Central memory CD8-positive, alpha-beta T cell (primary cell): ENCODE data around the gene CTNNBL1.

Experiments used
- ATAC-seq: fragments of 150-1000 bp; cut with Tn5 transposase; replicated peaks from 2 replicates; pipeline ENCODE4 v1.10.0; 2022; ENCODE audit warnings: mild to moderate bottlenecking, moderate FRiP score, moderate number of reproducible peaks; ENCODE audit not compliant: poor library complexity, severe bottlenecking; ENCODE audit errors: extremely low read depth
- DNase-seq, 2 donors: peaks; one replicate each; pipeline ENCODE4 v3.0.0; 2021; ENCODE audit warnings: low spot score in 2 of 2
- H3K27ac Mint-ChIP-seq: one replicate; pipeline ENCODE4 v1.8.0; 2022; ENCODE audit warnings: low read depth, mild to moderate bottlenecking, moderate library complexity, mixed read lengths
- H3K27me3 Mint-ChIP-seq: one replicate; pipeline ENCODE4 v1.8.0; 2022; ENCODE audit warnings: mixed read lengths
- H3K36me3 Mint-ChIP-seq: one replicate; pipeline ENCODE4 v1.8.0; 2022; ENCODE audit warnings: mild to moderate bottlenecking, moderate library complexity, mixed read lengths; ENCODE audit not compliant: insufficient read depth
- H3K4me1 Mint-ChIP-seq: one replicate; pipeline ENCODE4 v1.8.0; 2022; ENCODE audit warnings: mixed read lengths
- H3K4me3 Mint-ChIP-seq: one replicate; pipeline ENCODE4 v1.8.0; 2022; ENCODE audit warnings: mild to moderate bottlenecking, moderate library complexity, mixed read lengths
- H3K9me3 Mint-ChIP-seq: one replicate; pipeline ENCODE4 v1.8.0; 2022; ENCODE audit warnings: mixed read lengths

Gene CTNNBL1

GRCh38 chr20:37882961-37883712 lies 189.3 kb downstream of the CTNNBL1 start:
- no peak overlapping the region for H3K27ac Mint-ChIP-seq
- no peaks in the 10 kb centered on the region for H3K9me3 Mint-ChIP-seq
- no peak for ATAC-seq
- no peaks in the 10 kb centered on the region for H3K4me1 Mint-ChIP-seq
- H3K27me3 Mint-ChIP-seq = peaks cover 13% of the 10 kb centered on the region
- DNase-seq = no peak
- no peak overlapping the region for H3K4me3 Mint-ChIP-seq
- no peaks in the 10 kb centered on the region for H3K36me3 Mint-ChIP-seq

DNA sequence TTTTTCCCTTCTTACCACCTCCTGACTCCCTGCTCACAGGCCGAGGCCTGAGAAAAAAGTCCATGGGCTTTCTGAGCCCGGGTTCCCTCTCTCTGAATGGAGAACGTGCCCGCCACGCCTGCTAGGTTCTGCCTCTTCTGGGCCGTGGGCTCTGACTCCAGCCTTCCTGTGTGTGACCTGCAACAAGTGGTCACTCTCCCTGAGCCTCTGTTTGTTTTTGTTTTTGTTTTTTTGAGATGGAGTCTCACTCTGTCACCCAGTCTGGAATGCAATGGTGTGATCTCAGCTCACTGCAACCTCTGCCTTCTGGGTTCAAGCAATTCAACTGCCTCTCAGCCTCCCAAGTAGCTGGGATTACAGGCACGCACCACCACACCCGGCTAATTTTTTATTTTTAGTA lies 191.2 kb downstream of the CTNNBL1 start:
- no peak for ATAC-seq
- Mint-ChIP-seq H3K27ac (no peak overlapping the region), H3K4me3 (no peak overlapping the region), H3K4me1 (no peaks in the 10 kb centered on the region), H3K9me3 (no peaks in the 10 kb centered on the region), H3K36me3 (no peaks in the 10 kb centered on the region), H3K27me3 (peaks cover 15% of the 10 kb centered on the region)
- no peak for DNase-seq

DNA sequence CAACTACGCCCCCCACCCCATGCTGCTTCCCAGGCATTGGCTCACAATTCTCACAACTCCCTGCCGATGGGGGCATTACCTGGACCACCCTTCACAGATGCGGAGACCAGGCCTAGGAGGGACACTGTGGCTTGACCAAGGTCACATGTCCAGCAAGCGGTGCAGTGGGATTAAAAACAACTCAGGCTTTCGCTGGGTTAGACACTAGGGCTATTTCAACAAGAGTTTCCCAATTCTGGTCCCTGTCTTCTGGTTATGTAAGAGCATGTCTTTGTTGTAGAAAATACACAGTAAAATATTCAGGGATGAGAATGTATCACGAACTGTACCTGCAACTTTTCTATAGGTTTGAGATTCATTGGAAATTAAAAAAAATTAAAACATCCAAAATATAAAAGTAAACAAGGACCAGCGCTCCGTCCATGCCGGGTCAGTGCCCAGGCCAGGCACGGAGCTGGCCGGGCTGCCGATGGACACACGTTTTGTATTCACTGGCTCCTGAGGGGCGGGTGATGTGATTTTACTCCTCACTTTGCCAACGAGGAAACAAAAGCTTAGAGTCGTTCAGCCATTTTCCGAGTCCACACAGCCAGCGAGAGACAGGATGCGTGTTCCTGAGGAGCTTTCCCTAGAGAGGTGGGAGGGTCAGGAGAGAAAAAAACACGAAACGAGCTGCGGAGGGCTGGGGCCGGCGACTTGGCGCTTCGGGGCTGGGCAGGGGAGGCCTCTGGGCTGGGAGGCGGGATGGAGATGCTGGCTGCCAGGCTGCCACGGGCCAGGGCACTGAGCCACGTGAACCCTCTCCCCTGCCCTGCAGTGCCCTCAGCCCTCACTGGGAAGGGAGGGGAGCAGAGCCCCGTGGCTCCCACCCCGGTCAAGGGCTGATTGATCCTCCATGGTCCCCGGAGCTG lies 192.0 kb downstream of the CTNNBL1 start:
- no peak for ATAC-seq
- no peak for DNase-seq
- no peaks in the 10 kb centered on the region for H3K4me1 Mint-ChIP-seq

DNA sequence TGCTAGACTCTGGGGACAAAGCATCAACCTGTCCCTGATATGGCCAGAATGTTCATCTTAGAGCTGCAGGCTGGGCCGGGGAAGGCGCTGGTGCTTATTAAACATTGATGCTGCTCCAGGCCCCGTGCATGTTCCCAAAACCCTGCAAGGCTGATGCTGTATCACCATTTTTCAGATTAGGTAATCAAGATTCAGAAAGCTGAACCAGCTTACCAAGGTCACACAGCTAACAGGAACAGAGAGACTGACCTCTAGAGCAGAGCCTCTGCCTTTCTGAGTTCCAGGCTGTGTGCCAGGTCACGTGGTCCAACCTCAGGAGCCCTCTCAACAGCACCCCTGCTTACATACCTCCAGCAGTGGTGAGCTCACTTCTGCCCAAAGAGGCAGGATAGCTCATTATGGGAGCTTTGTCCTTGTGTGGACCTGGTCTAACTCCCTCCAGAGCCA lies 193.0 kb downstream of the CTNNBL1 start:
- DNase-seq = no peak
- Mint-ChIP-seq H3K4me1 (no peaks in the 10 kb centered on the region), H3K4me3 (no peak overlapping the region), H3K9me3 (no peaks in the 10 kb centered on the region), H3K27ac (no peak overlapping the region), H3K36me3 (no peaks in the 10 kb centered on the region), H3K27me3 (peaks cover 15% of the 10 kb centered on the region)
- ATAC-seq = no peak

More for the DNA sequence above, 192.0 kb downstream of the CTNNBL1 start:
- peaks cover 15% of the 10 kb centered on the region for H3K27me3 Mint-ChIP-seq
- H3K9me3 Mint-ChIP-seq = no peaks in the 10 kb centered on the region
- H3K27ac Mint-ChIP-seq = no peak overlapping the region
- H3K4me3 Mint-ChIP-seq = no peak overlapping the region
- no peaks in the 10 kb centered on the region for H3K36me3 Mint-ChIP-seq

- DNase-seq (no peak), ATAC-seq (no peak)
- H3K27me3 Mint-ChIP-seq = peaks cover 15% of the 10 kb centered on the region
- H3K4me1 Mint-ChIP-seq = no peaks in the 10 kb centered on the region
- no peak overlapping the region for H3K4me3 Mint-ChIP-seq
- H3K9me3 Mint-ChIP-seq = no peaks in the 10 kb centered on the region
- no peak overlapping the region for H3K27ac Mint-ChIP-seq
- H3K36me3 Mint-ChIP-seq = no peaks in the 10 kb centered on the region
These were observed 194.8 kb downstream of the CTNNBL1 start for GRCh38 chr20:37888641-37889040.

DNA sequence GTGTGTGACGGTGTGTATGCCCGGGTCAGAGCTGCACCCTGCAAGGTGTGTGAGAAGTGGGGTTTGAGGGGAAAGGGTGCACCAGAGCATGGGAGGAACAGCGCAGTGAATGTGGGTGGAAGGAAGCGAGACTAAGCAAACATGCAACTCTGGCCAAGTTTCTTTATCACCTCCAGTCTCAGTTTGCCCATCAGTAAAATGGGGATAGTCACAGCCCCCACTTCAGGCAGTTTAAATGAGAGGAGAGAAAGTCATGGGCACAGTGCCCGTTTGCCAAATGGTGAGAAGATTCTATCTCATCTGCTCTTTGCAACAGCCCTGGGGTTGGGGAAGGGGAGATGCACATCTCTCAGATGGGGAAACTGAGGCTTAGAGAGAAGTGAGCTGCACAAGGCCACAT lies 196.3 kb downstream of the CTNNBL1 start:
- ATAC-seq = no peak
- Mint-ChIP-seq H3K27ac (no peak overlapping the region), H3K4me1 (no peaks in the 10 kb centered on the region), H3K27me3 (peaks cover 15% of the 10 kb centered on the region), H3K9me3 (no peaks in the 10 kb centered on the region), H3K4me3 (no peak overlapping the region), H3K36me3 (no peaks in the 10 kb centered on the region)
- no peak for DNase-seq

DNA sequence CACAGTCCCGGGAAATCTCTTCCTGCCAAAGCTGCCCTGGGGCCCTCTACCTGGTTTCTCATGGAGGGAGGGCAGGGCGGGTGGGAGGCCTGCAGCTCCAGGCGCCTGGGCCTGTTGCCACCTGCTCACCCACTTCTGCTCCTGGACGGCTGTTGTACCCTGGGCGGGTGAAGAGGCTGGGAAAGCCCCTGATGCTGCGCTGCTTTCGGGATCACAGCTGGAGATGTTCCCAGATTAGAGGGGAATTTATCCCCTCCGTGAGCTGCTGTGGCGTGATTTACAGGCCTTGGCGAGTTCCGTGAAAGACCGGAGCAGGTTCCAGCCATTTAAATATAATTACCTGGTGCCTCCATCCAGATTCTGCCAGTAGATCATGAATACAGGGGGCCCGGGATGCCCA lies 196.8 kb downstream of the CTNNBL1 start:
- Mint-ChIP-seq H3K4me1 (no peaks in the 10 kb centered on the region), H3K4me3 (no peak overlapping the region), H3K27me3 (peaks cover 15% of the 10 kb centered on the region), H3K27ac (no peak overlapping the region), H3K36me3 (no peaks in the 10 kb centered on the region), H3K9me3 (no peaks in the 10 kb centered on the region)
- no peak for DNase-seq
- no peak for ATAC-seq

GRCh38 chr20:37892001-37892400 lies 198.2 kb downstream of the CTNNBL1 start:
- no peaks in the 10 kb centered on the region for H3K9me3 Mint-ChIP-seq
- no peak overlapping the region for H3K27ac Mint-ChIP-seq
- ATAC-seq (no peak), DNase-seq (no peak)
- H3K36me3 Mint-ChIP-seq = no peaks in the 10 kb centered on the region
- no peak overlapping the region for H3K4me3 Mint-ChIP-seq
- peaks cover 13% of the 10 kb centered on the region for H3K27me3 Mint-ChIP-seq
- H3K4me1 Mint-ChIP-seq = no peaks in the 10 kb centered on the region

- ATAC-seq = no peak
- H3K27me3 Mint-ChIP-seq = no peaks in the 10 kb centered on the region
- no peak overlapping the region for H3K4me3 Mint-ChIP-seq
- no peak for DNase-seq
- H3K9me3 Mint-ChIP-seq = no peaks in the 10 kb centered on the region
- H3K27ac Mint-ChIP-seq = no peak overlapping the region
- H3K36me3 Mint-ChIP-seq = no peaks in the 10 kb centered on the region
- H3K4me1 Mint-ChIP-seq = no peaks in the 10 kb centered on the region
These were observed 199.9 kb downstream of the CTNNBL1 start for GRCh38 chr20:37893566-37894241.

- H3K9me3 Mint-ChIP-seq = no peaks in the 10 kb centered on the region
- H3K27me3 Mint-ChIP-seq = peaks cover 7% of the 10 kb centered on the region
- H3K4me3 Mint-ChIP-seq = no peak overlapping the region
- no peaks in the 10 kb centered on the region for H3K4me1 Mint-ChIP-seq
- ATAC-seq (no peak), DNase-seq (no peak)
- H3K27ac Mint-ChIP-seq = no peak overlapping the region
- no peaks in the 10 kb centered on the region for H3K36me3 Mint-ChIP-seq
These were observed 200.6 kb downstream of the CTNNBL1 start for GRCh38 chr20:37894454-37894853.

- no peak for ATAC-seq
- Mint-ChIP-seq H3K27ac (no peak overlapping the region), H3K27me3 (peaks cover 14% of the 10 kb centered on the region), H3K4me1 (no peaks in the 10 kb centered on the region), H3K9me3 (no peaks in the 10 kb centered on the region), H3K4me3 (no peak overlapping the region), H3K36me3 (no peaks in the 10 kb centered on the region)
- no peak for DNase-seq
These were observed 201.3 kb downstream of the CTNNBL1 start for GRCh38 chr20:37895166-37895565.

DNA sequence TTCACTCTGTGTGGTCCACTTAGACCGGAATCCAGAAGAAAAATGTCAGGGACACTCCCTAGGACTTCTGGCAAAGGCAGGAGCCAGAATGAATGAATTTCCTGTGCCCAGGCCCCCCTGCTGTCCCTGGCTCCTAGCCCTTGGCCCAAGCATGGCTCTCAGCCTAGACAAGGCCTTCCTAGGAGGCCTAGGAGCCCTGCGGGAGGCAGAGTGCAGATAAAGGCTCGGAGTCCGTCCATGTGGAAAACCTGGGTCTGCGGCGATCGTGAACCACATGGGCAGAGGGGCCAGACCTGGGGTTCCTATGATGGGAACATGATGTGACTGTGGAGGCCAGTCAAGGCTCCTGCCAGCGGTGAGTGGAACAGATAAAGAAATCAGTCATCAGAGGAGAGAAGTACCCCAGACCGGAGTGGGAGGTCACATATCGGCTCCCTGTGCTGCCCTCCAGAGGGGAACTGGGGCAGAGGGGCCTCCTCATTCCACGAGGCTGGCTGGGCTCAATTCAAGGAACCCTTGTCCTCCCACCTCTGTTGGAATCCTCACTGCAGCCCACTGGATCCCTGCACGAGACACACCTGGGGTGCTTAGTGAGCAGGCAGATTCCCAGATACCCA lies 203.2 kb downstream of the CTNNBL1 start:
- Mint-ChIP-seq H3K4me1 (peaks cover 6% of the 10 kb centered on the region), H3K27ac (peak overlapping the region; percentile 74), H3K4me3 (no peak overlapping the region), H3K27me3 (peaks cover 33% of the 10 kb centered on the region), H3K9me3 (no peaks in the 10 kb centered on the region), H3K36me3 (no peaks in the 10 kb centered on the region)
- no peak for DNase-seq
- no peak for ATAC-seq
